CD4-positive, alpha-beta T cell (primary cell): ENCODE measurements around the gene MACROD2. TPM values are rescaled to one million over a fixed set of nuclear protein-coding genes. Genes with fewer than 3 reads are reported as not detected.

Source experiments
- ATAC-seq: fragments of 200-7000 bp; cut with Tn5 transposase; one replicate; pipeline ENCODE4 v1.10.0; 2022; ENCODE audit warnings: mild to moderate bottlenecking; ENCODE audit not compliant: poor library complexity
- CTCF ChIA-PET: fragments of 350-600 bp; sonication (Branson Sonifier 250); formaldehyde crosslinking; loops from one replicate; lab custom pipeline; 2021; ENCODE audit warnings: antibody characterized with exemption, inconsistent platforms; lab: Charles Lee
- POLR2A ChIA-PET: fragments of 350-600 bp; sonication (Branson Sonifier 250); formaldehyde crosslinking; loops from one replicate; lab custom pipeline; 2021; ENCODE audit warnings: antibody characterized with exemption, inconsistent platforms; lab: Charles Lee
- DNase-seq, 14 experiments: peaks; one replicate each; pipeline ENCODE4 v3.0.0-alpha.2; 2013 to 2020; ENCODE audit warnings: mixed read lengths in 2 of 14
- H3K27ac ChIP-seq, 2 donors: one replicate each; pipeline versions ENCODE4 v1.5.1 to v1.7.0; 2013; ENCODE audit warnings: low read length in 2 of 2, low read depth in 1 of 2, mild to moderate bottlenecking in 1 of 2
- H3K27me3 ChIP-seq, 2 experiments: 1 replicate in 1 of 2; 2 replicates in 1 of 2; pipeline versions ENCODE4 v1.6.1 to v1.7.0; 2013; ENCODE audit warnings: low read length in 2 of 2, control low read depth in 1 of 2, mild to moderate bottlenecking in 1 of 2, moderate library complexity in 1 of 2; ENCODE audit not compliant: insufficient read depth in 2 of 2, control insufficient read depth in 1 of 2
- H3K36me3 ChIP-seq: one replicate; pipeline ENCODE4 v1.6.1; 2013; ENCODE audit warnings: low read length, control low read depth; ENCODE audit not compliant: insufficient read depth
- H3K4me1 ChIP-seq: one replicate; pipeline ENCODE4 v1.6.1; 2013; ENCODE audit warnings: low read length, control low read depth; ENCODE audit not compliant: insufficient read depth
- H3K4me3 ChIP-seq: one replicate; pipeline ENCODE4 v1.5.1; 2013; ENCODE audit warnings: mild to moderate bottlenecking, low read length, moderate library complexity
- H3K9me3 ChIP-seq, 2 experiments: 1 replicate in 1 of 2; 2 replicates in 1 of 2; pipeline versions ENCODE4 v1.6.1 to v1.7.0; 2013; ENCODE audit warnings: low read length in 2 of 2, mild to moderate bottlenecking in 2 of 2, control low read depth in 1 of 2, moderate library complexity in 1 of 2; ENCODE audit not compliant: control insufficient read depth in 1 of 2, insufficient read depth in 1 of 2
- H3K27ac Mint-ChIP-seq: one replicate; pipeline ENCODE4 v1.8.0; 2020; ENCODE audit warnings: mixed read lengths
- H3K27me3 Mint-ChIP-seq: one replicate; pipeline ENCODE4 v1.8.0; 2021; ENCODE audit warnings: mixed read lengths
- H3K36me3 Mint-ChIP-seq: one replicate; pipeline ENCODE4 v1.8.0; 2021; ENCODE audit warnings: low read depth, mixed read lengths
- H3K4me1 Mint-ChIP-seq: one replicate; pipeline ENCODE4 v1.8.0; 2021; ENCODE audit warnings: low read depth, mixed read lengths
- H3K4me3 Mint-ChIP-seq: one replicate; pipeline ENCODE4 v1.8.0; 2020; ENCODE audit warnings: mild to moderate bottlenecking, mixed read lengths
- H3K9me3 Mint-ChIP-seq: one replicate; pipeline ENCODE4 v1.8.0; 2020; ENCODE audit warnings: mixed read lengths
- intact Hi-C, 2 experiments: fragments of 100-400 bp; cut with DNase I in 1 of 2; cut with micrococcal nuclease in 1 of 2; formaldehyde crosslinking; loops; one replicate each; pipeline versions ENCODE4 v1.15.1 to v1.9.0; 2023 to 2025; cut with DNase I, micrococcal nuclease
- total RNA-seq, 174 experiments: library from RNA in 2 of 174; stranded (reverse) in 2 of 174; gene quantifications; one replicate each; pipeline ENCODE4 v1.2.3 and lab custom pipeline; 2021 to 2026
- TF ChIP-seq, protein P1 (sequence below): fragments of 200-600 bp; IDR thresholded peaks from one replicate; pipeline ENCODE4 v1.8.0; 2022; ENCODE audit warnings: antibody characterized with exemption, mild to moderate bottlenecking

Gene MACROD2
- total RNA-seq, 2 experiments from 2014 or later: not detected

DNA sequence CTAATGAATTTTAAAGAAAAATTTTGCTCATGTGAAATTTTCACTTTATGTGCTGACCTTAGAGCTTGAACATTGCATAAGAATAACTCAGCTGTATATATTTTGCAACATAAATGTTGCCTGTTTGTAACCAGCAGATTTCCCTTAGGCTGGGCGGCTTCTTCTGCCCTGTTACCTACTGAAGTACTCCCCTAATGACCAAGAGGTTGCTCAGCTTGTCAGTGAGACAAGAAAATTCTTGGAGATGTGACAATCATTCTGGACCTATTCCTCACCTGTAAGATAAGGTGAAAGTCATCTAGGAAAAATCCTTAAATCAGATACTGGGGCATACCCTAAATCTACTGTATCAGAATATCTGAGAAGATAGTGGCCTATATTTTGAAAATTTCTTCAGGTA lies 1516.2 kb downstream of the MACROD2 start:
- ChIA-PET POLR2A (no interaction called here), CTCF (no interaction called here)
- intact Hi-C loops: no loop called here
- Histone ChIP-seq H3K4me1 (no peaks in the 10 kb centered on the region), H3K27ac (no peak overlapping the region), H3K27me3 (no peaks in the 10 kb centered on the region), H3K9me3 (peaks cover 0 to 7% of the 10 kb centered on the region in 2 experiments), H3K36me3 (no peaks in the 10 kb centered on the region), H3K4me3 (no peak overlapping the region)
- Mint-ChIP-seq H3K27me3 (no peaks in the 10 kb centered on the region), H3K27ac (no peak overlapping the region), H3K4me3 (no peak overlapping the region), H3K36me3 (no peaks in the 10 kb centered on the region), H3K9me3 (no peaks in the 10 kb centered on the region), H3K4me1 (no peaks in the 10 kb centered on the region)
- TF ChIP-seq, protein P1, sequence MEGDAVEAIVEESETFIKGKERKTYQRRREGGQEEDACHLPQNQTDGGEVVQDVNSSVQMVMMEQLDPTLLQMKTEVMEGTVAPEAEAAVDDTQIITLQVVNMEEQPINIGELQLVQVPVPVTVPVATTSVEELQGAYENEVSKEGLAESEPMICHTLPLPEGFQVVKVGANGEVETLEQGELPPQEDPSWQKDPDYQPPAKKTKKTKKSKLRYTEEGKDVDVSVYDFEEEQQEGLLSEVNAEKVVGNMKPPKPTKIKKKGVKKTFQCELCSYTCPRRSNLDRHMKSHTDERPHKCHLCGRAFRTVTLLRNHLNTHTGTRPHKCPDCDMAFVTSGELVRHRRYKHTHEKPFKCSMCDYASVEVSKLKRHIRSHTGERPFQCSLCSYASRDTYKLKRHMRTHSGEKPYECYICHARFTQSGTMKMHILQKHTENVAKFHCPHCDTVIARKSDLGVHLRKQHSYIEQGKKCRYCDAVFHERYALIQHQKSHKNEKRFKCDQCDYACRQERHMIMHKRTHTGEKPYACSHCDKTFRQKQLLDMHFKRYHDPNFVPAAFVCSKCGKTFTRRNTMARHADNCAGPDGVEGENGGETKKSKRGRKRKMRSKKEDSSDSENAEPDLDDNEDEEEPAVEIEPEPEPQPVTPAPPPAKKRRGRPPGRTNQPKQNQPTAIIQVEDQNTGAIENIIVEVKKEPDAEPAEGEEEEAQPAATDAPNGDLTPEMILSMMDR: no peak
- ATAC-seq (no peak), DNase-seq (no peak)

DNA sequence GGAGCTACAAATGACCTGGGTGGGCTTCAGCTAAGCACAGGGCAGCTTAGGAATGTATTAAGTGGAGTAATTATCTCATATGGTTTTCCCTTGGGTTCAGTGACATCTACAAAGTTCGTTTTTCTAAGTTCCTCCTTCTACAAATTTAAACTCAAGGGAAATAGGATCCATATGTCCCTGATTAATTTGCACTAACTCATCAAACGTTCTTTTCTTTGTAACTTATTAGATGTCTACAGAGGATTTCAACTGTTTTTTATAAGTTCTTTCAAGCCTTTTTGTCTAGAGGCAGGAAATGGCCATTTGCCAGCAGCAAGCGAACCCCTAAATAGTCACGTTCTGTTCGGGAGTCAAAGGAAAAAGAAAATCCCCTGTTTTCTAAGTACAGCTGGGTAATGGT lies 1517.6 kb downstream of the MACROD2 start:
- no peak overlapping the region for H3K27ac ChIP-seq
- DNase-seq (no peak), ATAC-seq (no peak)
- intact Hi-C loops: no loop called here
- Mint-ChIP-seq H3K36me3 (no peaks in the 10 kb centered on the region), H3K4me3 (no peak overlapping the region), H3K27ac (no peak overlapping the region), H3K4me1 (no peaks in the 10 kb centered on the region), H3K27me3 (no peaks in the 10 kb centered on the region), H3K9me3 (no peaks in the 10 kb centered on the region)
- TF ChIP-seq, protein P1: no peak
- H3K9me3 ChIP-seq: peaks cover 0 to 11% of the 10 kb centered on the region in 2 experiments
- CTCF ChIA-PET: no interaction called here
- POLR2A ChIA-PET: no interaction called here
- H3K4me3 ChIP-seq: no peak overlapping the region
- no peaks in the 10 kb centered on the region for H3K4me1 ChIP-seq
- H3K27me3 ChIP-seq: no peaks in the 10 kb centered on the region
- H3K36me3 ChIP-seq: no peaks in the 10 kb centered on the region

DNA sequence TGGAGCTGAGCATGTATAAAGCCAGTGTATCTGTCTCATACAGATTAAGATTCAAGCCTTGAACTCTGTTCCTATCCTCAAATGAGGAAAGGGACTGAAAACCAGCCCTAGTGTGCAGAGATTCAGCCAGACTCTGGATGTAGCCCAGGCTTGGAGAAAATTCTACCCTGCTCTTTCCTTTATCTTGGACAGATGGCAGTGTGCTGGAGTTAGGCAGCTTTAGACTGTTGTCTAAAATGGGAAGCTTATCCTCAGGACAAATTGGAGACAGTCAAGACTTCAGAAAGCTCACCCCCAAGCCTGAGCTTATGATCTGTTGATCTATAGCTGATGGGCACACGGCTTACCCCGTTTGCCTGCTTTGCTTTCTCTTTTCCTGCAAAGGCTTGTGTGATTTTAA lies 1520.4 kb downstream of the MACROD2 start:
- no peak for ATAC-seq
- ChIA-PET CTCF (no interaction called here), POLR2A (no interaction called here)
- H3K4me1 ChIP-seq: no peaks in the 10 kb centered on the region
- H3K4me3 ChIP-seq: no peak overlapping the region
- no peak overlapping the region for H3K4me3 Mint-ChIP-seq
- H3K27ac Mint-ChIP-seq: no peak overlapping the region
- TF ChIP-seq, protein P1: no peak
- DNase-seq: no peak
- no peaks in the 10 kb centered on the region for H3K27me3 Mint-ChIP-seq
- no peaks in the 10 kb centered on the region for H3K36me3 Mint-ChIP-seq
- intact Hi-C loops: no loop called here
- H3K9me3 Mint-ChIP-seq: peaks cover 3% of the 10 kb centered on the region
- peaks cover 0 to 11% of the 10 kb centered on the region in 2 experiments for H3K9me3 ChIP-seq
- H3K4me1 Mint-ChIP-seq: no peaks in the 10 kb centered on the region
- no peaks in the 10 kb centered on the region for H3K27me3 ChIP-seq
- H3K36me3 ChIP-seq: no peaks in the 10 kb centered on the region
- no peak overlapping the region for H3K27ac ChIP-seq
